Urothelium cell line (cell line): ENCODE data around the gene AGPAT4.

Source experiments
- DNase-seq: peaks from one replicate; pipeline ENCODE4 v3.0.0; 2011; ENCODE audit warnings: low spot score, mixed read lengths
- FAIRE-seq: peaks from 2 replicates; lab custom pipeline; 2011; peaks lifted over from hg19 to GRCh38; lab: Jason Lieb, UNC

Gene AGPAT4

GRCh38 chr6:161091151-161091550, 182.7 kb downstream of the AGPAT4 start:
- FAIRE-seq (no peak), DNase-seq (no peak)

GRCh38 chr6:161088676-161089328, 185.1 kb downstream of the AGPAT4 start:
- DNase-seq (no peak), FAIRE-seq (no peak)

GRCh38 chr6:161085246-161085645, 188.6 kb downstream of the AGPAT4 start:
- FAIRE-seq: no peak

GRCh38 chr6:161082215-161082614, 191.6 kb downstream of the AGPAT4 start:
- DNase-seq (no peak), FAIRE-seq (no peak)

More at GRCh38 chr6:161085246-161085645, 188.6 kb downstream of the AGPAT4 start:
- no peak for DNase-seq

GRCh38 chr6:161080263-161080970, 193.4 kb downstream of the AGPAT4 start:
- no peak for DNase-seq
- no peak for FAIRE-seq
